HG02798 (cell line): ENCODE measurements around the gene RTKN.
A peak's percentile ranks its signal among the peaks of the same experiment; 100 is the strongest.
"Not testable (repeated sequence)": the region's sequence is repeated elsewhere in the genome, so short reads cannot be mapped to it uniquely, and the experiment has no call there.

Source experiments
- ATAC-seq: cut with Tn5 transposase; IDR thresholded peaks from one replicate; pipeline ENCODE4 v1.9.1; 2021; ENCODE audit warnings: mild to moderate bottlenecking; ENCODE audit not compliant: unreplicated experiment, poor library complexity

RTKN gene

DNA sequence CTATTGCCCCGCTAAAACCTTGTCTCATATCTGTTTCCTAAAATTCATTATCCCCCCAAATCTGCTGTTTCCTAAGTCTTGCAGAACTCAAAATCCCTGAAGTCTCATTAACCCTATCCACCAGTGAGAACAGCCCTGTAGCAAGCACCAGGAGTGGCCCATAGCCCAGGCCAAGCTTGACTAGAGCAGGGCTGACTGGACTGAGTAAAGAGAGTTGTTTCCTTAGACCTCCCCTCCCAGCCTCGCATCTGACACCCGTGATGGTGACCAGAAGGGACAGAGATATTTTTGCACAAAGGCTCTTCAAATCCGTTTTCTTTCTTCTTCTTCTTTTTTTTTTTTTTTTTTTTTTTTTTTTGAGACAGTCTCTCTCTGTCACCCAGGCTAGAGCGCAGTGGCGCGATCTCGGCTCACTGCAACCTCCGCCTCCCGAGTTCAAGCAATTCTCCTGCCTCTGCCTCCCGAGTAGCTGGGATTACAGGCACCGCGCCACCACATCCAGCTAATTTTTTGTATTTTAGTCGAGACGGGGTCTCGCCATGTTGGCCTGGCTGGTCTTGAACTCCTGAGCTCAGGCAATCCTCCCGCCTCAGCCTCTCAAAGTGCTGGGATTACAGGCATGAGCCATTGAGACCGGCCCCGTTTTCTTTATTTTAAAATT lies 21.2 kb downstream of the RTKN start:
- ATAC-seq, result not testable (repeated sequence)

DNA sequence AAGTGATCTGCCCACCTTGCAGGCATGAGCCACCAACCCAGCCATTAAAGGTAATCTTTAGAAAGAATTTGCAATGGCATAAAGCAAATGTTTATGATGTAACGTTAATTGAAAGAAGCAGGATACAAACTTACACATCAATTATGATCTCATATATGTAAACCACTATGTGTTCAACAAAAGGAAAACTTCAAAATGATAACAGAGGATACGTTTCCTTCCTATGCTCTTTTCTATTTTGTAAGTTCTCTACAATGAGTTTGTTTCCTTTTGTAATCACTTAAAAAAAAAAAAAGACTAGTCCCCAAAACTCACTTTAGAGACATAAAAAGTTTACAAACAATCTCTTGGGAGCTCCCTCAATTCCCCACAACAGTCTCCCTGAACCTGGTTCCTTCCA lies 21.7 kb downstream of the RTKN start:
- ATAC-seq, result no peak

- ATAC-seq, result no peak
Observed at GRCh38 chr2:74419345-74419744, 22.4 kb downstream of the RTKN start.

GRCh38 chr2:74418312-74418711 lies 23.4 kb downstream of the RTKN start:
- no peak for ATAC-seq

GRCh38 chr2:74417763-74418162 lies 24.0 kb downstream of the RTKN start:
- no peak for ATAC-seq

GRCh38 chr2:74417197-74417596 lies 24.5 kb downstream of the RTKN start:
- no peak for ATAC-seq

DNA sequence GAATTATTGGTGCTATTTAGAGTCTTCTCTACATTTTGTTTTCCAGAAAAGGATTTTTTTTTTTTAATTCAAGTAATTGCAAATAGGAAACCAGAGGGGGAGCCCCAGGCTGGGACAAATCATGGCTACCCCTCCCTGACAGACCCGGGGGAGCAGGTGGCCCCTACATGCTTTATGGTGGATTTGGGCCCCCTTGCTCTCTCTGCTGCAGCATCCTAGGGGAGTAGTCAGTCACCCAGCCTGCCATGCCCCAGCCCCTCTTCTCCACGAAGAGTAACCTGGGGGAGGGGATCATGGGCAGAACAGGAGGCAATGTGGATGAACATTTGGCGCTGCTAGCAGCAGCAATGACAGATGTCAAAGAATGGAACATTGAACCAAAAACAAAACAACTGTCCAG lies 25.0 kb downstream of the RTKN start:
- no peak for ATAC-seq

DNA sequence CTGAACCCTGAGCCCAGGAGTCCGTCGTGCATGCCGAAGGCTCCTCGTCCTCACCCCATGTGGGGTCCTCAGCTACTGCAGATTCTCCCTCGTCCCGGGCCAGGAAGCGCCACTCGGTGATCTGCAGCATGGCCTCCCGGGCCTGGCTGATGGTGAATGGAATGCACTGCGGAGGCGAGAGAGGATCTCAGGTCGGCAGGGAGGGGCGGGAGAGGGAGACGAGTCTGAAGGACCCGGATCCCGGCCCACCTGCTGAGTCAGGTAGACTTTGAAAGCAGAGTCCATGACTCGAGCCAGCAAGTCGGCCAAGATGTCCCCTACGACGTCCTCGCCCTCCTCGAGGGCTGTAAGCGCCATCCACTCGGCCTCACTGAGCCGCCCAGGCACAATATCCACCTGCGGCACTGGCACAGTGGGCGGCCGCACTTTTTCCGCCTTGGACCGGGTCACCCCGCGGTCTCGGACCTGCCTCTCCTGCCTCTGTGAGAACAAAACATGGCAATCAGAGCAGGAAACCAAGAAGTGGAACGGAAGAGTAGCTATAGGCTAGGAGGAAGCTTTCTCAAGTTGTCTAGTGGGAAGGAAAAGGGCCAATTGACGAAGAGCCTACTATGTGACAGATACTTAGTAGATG lies 25.9 kb downstream of the RTKN start:
- ATAC-seq, result no peak

DNA sequence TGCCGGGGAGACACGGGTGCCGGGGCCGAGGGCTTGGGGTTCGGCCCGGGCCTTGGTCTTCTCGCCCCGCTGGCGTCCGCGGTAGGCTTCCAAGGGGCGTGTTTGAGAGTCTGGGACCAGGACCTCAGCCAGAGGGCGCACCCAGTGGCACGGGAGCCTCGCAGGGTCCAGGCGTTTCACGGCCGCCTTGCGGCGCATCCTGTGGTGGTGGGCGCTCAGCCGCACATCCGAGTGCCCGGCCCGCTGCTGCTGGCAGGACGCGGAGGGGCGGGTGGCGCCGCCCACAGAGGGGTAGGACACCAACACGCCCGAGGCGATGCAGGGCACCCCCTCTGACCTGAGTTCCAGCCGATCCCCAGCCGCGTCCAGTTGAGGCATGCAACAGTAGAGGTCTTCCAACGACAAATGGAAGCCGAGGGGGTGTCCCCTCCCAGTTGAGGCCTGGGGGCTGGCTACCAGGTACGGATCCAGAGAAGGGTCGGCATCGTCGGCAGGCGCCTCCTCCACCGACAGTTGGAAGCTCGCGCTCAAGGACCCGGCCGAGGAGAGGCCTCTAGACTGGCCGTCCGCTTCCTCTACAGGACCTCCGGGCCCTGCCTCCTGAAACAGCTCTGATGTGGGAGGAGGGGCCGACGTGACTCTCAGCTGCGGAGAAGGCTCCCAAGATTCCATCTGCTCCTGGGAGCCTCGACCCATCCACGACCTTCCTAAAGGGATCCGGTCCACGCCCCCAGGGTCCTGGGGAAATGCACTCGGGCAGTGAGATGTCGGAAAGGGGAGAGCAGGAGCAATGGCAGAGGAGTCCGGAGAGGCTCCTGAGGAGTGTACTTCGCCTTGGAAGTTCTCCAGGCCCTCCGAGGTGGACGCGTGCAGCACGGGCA lies 26.6 kb downstream of the RTKN start:
- no peak for ATAC-seq

DNA sequence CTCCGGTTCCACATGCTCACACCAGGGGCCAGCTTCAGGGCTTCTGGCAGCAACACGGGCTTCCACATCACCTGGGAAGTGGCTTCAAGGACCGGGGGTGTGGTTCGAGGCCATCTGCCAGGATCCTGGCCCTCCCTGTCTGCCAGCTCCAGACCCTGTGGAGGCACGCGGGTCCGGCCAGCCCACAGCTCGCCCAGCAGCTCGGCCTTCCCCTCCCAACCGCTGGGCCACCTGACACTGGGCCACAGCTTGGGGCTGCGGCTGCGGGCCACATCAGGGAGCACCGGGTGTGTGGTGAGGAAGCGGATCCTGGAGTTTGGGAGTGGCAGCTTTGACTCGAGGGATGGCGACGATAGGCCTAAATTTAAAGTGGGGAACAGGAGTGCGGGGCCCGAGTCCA lies 27.3 kb downstream of the RTKN start:
- ATAC-seq, result no peak

DNA sequence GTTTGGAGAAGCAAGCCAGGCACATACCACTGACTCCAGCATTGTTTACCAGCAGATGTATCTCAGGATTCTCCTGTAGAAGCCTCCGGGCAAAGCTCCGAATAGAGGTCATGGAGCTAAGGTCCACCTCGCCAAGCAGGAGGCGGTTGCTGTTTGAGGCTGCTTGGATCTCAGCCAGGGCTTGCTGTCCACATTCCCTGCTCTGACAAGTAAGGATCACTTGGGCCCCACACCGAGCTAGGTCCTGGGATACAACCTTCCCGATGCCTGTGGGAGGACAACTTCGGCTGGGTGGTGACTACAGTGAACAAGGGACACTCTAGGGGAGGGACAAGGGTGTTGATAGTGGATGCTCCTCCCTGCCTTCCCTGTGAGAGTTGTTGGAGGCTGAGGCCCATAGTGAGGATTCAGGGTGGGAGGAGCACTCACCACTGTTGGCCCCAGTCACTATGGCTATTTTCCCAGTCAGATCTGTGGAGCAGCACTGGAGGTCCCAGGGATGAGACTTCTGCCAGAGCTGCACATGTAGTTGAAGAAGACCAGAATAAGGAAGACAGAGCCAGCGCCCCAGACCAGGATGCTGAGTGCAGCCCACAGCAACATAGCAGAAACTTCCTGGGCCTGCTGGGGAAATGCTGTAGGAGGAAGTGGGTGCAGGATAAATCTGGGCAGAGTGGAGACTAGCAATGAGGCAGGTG lies 28.6 kb downstream of the RTKN start:
- no peak for ATAC-seq

GRCh38 chr2:74407682-74408081 lies 34.1 kb downstream of the RTKN start:
- ATAC-seq, result no peak

DNA sequence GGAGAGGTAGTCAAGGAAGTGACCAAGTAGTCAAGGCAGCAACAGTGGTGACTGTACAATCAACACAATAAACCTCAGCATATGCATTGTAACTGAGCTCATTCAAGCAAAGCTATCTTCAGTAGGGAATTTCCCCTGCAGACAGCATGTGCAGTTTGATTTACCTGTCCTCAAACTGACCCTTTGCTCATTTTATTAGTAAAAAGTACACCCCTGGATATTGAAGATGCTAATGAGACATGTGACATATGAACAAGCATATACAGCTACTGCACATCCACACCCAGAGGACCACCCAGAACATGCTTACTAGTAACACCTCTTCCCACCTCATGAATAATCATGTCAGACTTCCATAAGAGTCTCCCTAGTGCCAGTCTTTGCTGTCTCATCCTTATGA lies 35.7 kb downstream of the RTKN start:
- ATAC-seq, result peak; percentile 48

DNA sequence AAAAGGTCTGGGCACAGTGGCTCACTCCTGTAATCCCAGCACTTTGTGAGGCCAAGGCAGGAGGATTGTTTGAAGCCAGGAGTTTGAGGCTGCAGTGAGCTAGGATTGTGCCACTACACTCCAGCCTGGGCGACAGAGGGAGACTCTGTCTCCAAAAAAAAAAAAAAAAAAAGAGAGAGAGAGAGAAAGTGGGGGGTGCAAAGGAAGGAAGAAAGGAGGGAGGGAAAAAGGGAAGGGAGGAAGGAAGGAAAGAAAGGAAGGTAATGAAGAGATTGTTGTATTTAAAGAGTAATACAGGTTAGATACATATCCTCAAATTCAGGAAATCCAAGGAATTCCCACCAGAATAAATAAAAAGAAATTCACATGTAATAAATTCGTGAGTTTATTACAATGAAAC lies 39.8 kb downstream of the RTKN start:
- ATAC-seq, result no peak

- ATAC-seq, result no peak
Observed at GRCh38 chr2:74399785-74400184, 42.0 kb downstream of the RTKN start.

GRCh38 chr2:74396149-74396548 lies 45.6 kb downstream of the RTKN start:
- no peak for ATAC-seq

DNA sequence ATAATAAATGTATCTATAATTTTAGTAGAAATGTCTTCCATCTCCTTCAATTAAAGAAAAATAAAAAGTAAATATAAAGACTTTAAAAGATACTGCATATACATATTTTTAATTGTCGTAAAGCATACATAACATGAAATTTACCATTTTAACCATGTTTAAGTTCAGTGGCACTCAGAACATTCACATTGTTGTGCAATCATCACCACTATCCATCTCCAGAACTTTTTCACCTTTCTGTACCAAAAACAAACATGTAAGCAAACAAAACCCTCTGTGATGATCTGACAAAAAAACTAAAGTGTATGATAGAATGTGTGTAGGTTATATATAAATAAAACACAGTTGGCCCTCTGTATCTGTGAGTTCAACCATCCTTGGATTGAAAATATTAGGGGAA lies 48.2 kb downstream of the RTKN start:
- ATAC-seq, result no peak

GRCh38 chr2:74392449-74392743 lies 49.3 kb downstream of the RTKN start:
- no peak for ATAC-seq

DNA sequence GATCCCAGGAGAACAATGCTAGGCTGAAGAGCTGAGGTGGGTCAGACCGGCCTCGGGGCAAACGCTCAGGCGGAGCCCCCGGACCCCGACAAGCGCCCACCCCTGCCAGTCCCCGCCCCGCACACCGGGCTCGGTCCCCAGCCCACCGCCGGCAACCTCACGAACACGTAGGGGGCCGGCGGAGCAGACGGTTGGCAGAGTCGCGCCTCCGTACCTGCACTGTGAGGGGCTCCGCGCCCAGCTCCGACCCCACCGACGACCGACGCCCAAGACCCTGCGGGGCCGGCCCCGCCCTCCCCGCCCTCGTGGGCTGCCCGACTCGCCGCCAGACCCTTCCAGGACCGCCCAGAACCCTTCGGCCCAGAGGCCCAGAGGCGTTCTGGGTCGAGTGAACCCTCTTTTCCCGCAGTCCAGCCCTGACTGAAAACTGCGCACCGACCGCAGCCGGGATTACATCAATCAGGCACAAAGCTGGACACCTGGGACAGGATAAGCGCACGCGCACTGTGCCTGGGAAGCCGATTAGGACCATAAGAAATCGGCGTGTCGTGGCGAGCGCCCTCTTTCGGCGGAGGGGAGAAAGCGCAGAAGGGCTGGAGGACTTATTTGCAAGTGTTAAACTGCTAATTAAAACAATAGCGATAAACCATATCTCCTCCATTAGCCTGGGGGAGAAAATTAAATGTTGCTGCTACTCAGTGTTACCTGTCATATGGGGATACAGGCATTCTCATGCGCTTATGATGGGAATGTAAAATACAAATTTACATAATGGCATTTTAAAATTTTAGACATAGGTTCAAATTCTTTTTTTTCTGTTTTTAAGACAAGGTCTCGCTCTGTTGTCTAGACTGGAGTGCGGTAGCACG lies 49.9 kb downstream of the RTKN start:
- ATAC-seq, result peak; percentile 78

- ATAC-seq, result no peak
Observed at GRCh38 chr2:74391209-74391579, 50.5 kb downstream of the RTKN start.
